H1 (cell line): ENCODE data around the gene AFAP1L2. TPM values are rescaled to one million over a fixed set of nuclear protein-coding genes. Genes with fewer than 3 reads are reported as not detected.

Experiments used
- CHD7 ChIP-seq: fragments of 300-600 bp; sonication (generic); IDR thresholded peaks from 2 replicates; pipeline ENCODE4 v1.7.1; 2012; ENCODE audit warnings: low read length, moderate library complexity, mild to moderate bottlenecking, inconsistent platforms; ENCODE audit not compliant: insufficient replicate concordance
- HDAC6 ChIP-seq: IDR thresholded peaks from one replicate; pipeline ENCODE4 v1.7.1; 2012; ENCODE audit warnings: low read depth, mild to moderate bottlenecking, inconsistent platforms, low read length, moderate library complexity
- JUN ChIP-seq: IDR thresholded peaks from 2 replicates; pipeline ENCODE4 v1.6.1; 2011; ENCODE audit warnings: low read depth, mild to moderate bottlenecking, improper control_type of control experiment, low read length
- POLR2A ChIP-seq, 2 experiments: IDR thresholded peaks; 1 replicate in 1 of 2; 2 replicates in 1 of 2; pipeline ENCODE4 v1.6.1; 2011; ENCODE audit warnings: low read depth in 2 of 2, low read length in 2 of 2, mild to moderate bottlenecking in 2 of 2; ENCODE audit errors: control extremely low read depth in 1 of 2
- polyA plus RNA-seq, 7 experiments: library from polyadenylated mRNA; depleted of rRNA in 3 of 7; stranded (reverse) in 5 of 7; unstranded in 2 of 7; fragments of >200 nt in 5 of 7; fragments of 200-250 nt in 2 of 7; gene quantifications; 1 replicate in 5 of 7; 2 replicates in 1 of 7; 4 replicates in 1 of 7; pipeline versions ENCODE4 v1.2.1 to v1.2.3, GENCODE V29; 2011 to 2013; ENCODE audit warnings: missing spikeins in 2 of 7, mixed read lengths in 2 of 7
- total RNA-seq: library from RNA; stranded (reverse); fragmentation: NEBNext Ultra II Directional; extraction: Animal tissue kit (Norgen Biotek cat#: 25700); gene quantifications from 2 replicates; pipeline ENCODE4 v1.2.1, GENCODE V29; 2021

The AFAP1L2 gene
- total and polyA plus RNA-seq, 2 of the 8 experiments (the other 6 are each of a cell fraction or from before 2014, with no cell fraction given): 3.9 to 6.4 TPM

- TF ChIP-seq CHD7 (no peak), POLR2A (IDR thresholded peaks at IDR 0.05; ENCODE audit: control extremely low read depth in 1 of 2, low read depth in 2 of 2, low read length in 2 of 2) (no peak), JUN (no peak), HDAC6 (no peak)
Measured at GRCh38 chr10:114295393-114295792, 108.9 kb downstream of the AFAP1L2 start (continued).
